SK-N-SH treated with all-trans-retinoic acid at 6 μM for 48 hours (cell line): Measurements from ENCODE around the gene ADAMTS17.

Experiments used
- ATAC-seq: fragments of 200-7000 bp; cut with Tn5 transposase; 3 replicates; pipeline ENCODE4 v1.9.1; 2020; ENCODE audit warnings: mild to moderate bottlenecking, moderate library complexity
- ARNTL ChIP-seq: fragments of 450-650 bp; formaldehyde crosslinking; IDR thresholded peaks from 2 replicates; pipeline ENCODE4 v1.5.0; 2020; ENCODE audit warnings: low read depth, mild to moderate bottlenecking, moderate library complexity, borderline replicate concordance
- BACH2 ChIP-seq: fragments of 250-450 bp; sonication (Bioruptor Pico); IDR thresholded peaks from 2 replicates; pipeline ENCODE4 v1.9.0; 2021; ENCODE audit warnings: mild to moderate bottlenecking, borderline replicate concordance
- CSDC2 ChIP-seq: fragments of 250-450 bp; sonication (Bioruptor Pico); IDR thresholded peaks from 2 replicates; pipeline ENCODE4 v1.5.0; 2020; ENCODE audit warnings: mild to moderate bottlenecking, moderate library complexity
- ESRRG ChIP-seq: fragments of 250-450 bp; sonication (Bioruptor Pico); IDR thresholded peaks from 2 replicates; pipeline ENCODE4 v1.6.1; 2021; ENCODE audit warnings: mild to moderate bottlenecking
- GLIS3 ChIP-seq: fragments of 250-450 bp; sonication (Bioruptor Pico); IDR thresholded peaks from 2 replicates; pipeline ENCODE4 v1.5.0; 2020; ENCODE audit warnings: mild to moderate bottlenecking, moderate library complexity
- ISL1 ChIP-seq: fragments of 250-450 bp; sonication (Bioruptor Pico); IDR thresholded peaks from 2 replicates; pipeline ENCODE4 v2.1.2; 2022; ENCODE audit warnings: mild to moderate bottlenecking, moderate library complexity
- OSR1 ChIP-seq: fragments of 250-450 bp; sonication (Bioruptor Pico); IDR thresholded peaks from 2 replicates; pipeline ENCODE4 v1.8.0; 2022; ENCODE audit warnings: moderate library complexity, mild to moderate bottlenecking, inconsistent platforms
- PPARA ChIP-seq: fragments of 250-450 bp; sonication (Bioruptor Pico); IDR thresholded peaks from 2 replicates; pipeline ENCODE4 v1.5.0; 2020; ENCODE audit warnings: mild to moderate bottlenecking, borderline replicate concordance
- RARB ChIP-seq: fragments of 250-450 bp; sonication (Bioruptor Pico); IDR thresholded peaks from 2 replicates; pipeline ENCODE4 v1.8.0; 2021; ENCODE audit warnings: mild to moderate bottlenecking, moderate library complexity
- SNAI2 ChIP-seq: fragments of 250-450 bp; sonication (Bioruptor Pico); IDR thresholded peaks from 2 replicates; pipeline ENCODE4 v1.5.0; 2020; ENCODE audit warnings: mild to moderate bottlenecking, moderate library complexity
- TCF4 ChIP-seq: fragments of 250-450 bp; sonication (Bioruptor Pico); IDR thresholded peaks from 2 replicates; pipeline ENCODE4 v1.8.0; 2021; ENCODE audit warnings: mild to moderate bottlenecking, moderate library complexity, borderline replicate concordance
- TOX ChIP-seq: fragments of 250-450 bp; sonication (Bioruptor Pico); IDR thresholded peaks from 2 replicates; pipeline ENCODE4 v1.8.0; 2021; ENCODE audit warnings: mild to moderate bottlenecking, moderate library complexity, borderline replicate concordance
- ZC3H10 ChIP-seq: fragments of 250-450 bp; sonication (Bioruptor Pico); IDR thresholded peaks from 2 replicates; pipeline ENCODE4 v1.5.1; 2021; ENCODE audit warnings: mild to moderate bottlenecking, moderate library complexity
- ZFP3 ChIP-seq: fragments of 250-450 bp; sonication (Bioruptor Pico); IDR thresholded peaks from 2 replicates; pipeline ENCODE4 v1.5.0; 2020; ENCODE audit warnings: mild to moderate bottlenecking, moderate library complexity
- ZFP30 ChIP-seq: fragments of 450-650 bp; formaldehyde crosslinking; IDR thresholded peaks from 2 replicates; pipeline ENCODE4 v1.5.0; 2022; ENCODE audit warnings: mild to moderate bottlenecking, moderate library complexity
- ZNF565 ChIP-seq: fragments of 450-650 bp; formaldehyde crosslinking; conservative IDR thresholded peaks from 2 replicates; pipeline ENCODE4 v1.5.0; 2020; ENCODE audit warnings: low read depth, mild to moderate bottlenecking, moderate library complexity
- ZNF70 ChIP-seq: fragments of 450-650 bp; formaldehyde crosslinking; IDR thresholded peaks from 2 replicates; pipeline ENCODE4 v1.5.0; 2020; ENCODE audit warnings: mild to moderate bottlenecking, moderate library complexity
- ZNF8 ChIP-seq: fragments of 450-650 bp; formaldehyde crosslinking; IDR thresholded peaks from 2 replicates; pipeline ENCODE4 v1.5.0; 2020; ENCODE audit warnings: mild to moderate bottlenecking, moderate library complexity
- TF ChIP-seq, protein P1 (sequence below): fragments of 250-450 bp; sonication (Bioruptor Pico); IDR thresholded peaks from 2 replicates; pipeline ENCODE4 v1.8.0; 2020; ENCODE audit warnings: mild to moderate bottlenecking, moderate library complexity, borderline replicate concordance
- TF ChIP-seq, protein P2 (sequence below): fragments of 250-450 bp; sonication (Bioruptor Pico); IDR thresholded peaks from 2 replicates; pipeline ENCODE4 v1.5.1; 2020; ENCODE audit warnings: low read depth, mild to moderate bottlenecking, moderate library complexity
- TF ChIP-seq, protein P3 (sequence below): fragments of 250-450 bp; sonication (Bioruptor Pico); IDR thresholded peaks from 2 replicates; pipeline ENCODE4 v1.8.0; 2021; ENCODE audit warnings: low read depth, mild to moderate bottlenecking, moderate library complexity, borderline replicate concordance

The ADAMTS17 gene

GRCh38 chr15:100247228-100248225 lies 94.2 kb downstream of the ADAMTS17 start:
- TF ChIP-seq BACH2 (CRISPR knock-in tag) (no peak), CSDC2 (CRISPR knock-in tag) (no peak), ISL1 (CRISPR knock-in tag) (no peak), ZNF8 (CRISPR knock-in tag) (no peak), TOX (CRISPR knock-in tag) (no peak), ZNF70 (CRISPR knock-in tag) (no peak), TCF4 (CRISPR knock-in tag) (no peak), ZFP3 (CRISPR knock-in tag) (no peak)
- TF ChIP-seq, protein P1, sequence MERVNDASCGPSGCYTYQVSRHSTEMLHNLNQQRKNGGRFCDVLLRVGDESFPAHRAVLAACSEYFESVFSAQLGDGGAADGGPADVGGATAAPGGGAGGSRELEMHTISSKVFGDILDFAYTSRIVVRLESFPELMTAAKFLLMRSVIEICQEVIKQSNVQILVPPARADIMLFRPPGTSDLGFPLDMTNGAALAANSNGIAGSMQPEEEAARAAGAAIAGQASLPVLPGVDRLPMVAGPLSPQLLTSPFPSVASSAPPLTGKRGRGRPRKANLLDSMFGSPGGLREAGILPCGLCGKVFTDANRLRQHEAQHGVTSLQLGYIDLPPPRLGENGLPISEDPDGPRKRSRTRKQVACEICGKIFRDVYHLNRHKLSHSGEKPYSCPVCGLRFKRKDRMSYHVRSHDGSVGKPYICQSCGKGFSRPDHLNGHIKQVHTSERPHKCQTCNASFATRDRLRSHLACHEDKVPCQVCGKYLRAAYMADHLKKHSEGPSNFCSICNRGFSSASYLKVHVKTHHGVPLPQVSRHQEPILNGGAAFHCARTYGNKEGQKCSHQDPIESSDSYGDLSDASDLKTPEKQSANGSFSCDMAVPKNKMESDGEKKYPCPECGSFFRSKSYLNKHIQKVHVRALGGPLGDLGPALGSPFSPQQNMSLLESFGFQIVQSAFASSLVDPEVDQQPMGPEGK (CRISPR knock-in tag): no peak
- no peak for ATAC-seq

DNA sequence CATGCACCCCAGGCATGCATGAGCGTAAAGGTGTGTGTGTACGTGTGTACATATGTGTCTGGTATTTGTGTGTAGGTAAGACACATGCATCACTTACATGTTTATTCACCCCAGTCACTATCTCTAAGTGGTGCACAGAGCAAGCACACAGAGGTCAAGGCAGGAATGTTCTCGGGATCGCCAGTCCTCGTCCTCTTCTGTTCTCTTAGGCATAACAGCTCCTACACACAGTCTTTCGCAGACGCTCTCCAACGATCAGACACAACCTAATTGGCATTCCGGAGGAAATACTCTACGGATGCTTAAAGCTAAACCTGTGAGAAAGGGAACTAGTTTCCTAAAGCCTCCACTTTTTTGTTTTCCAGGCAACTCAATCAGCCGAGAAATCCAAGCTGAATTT lies 95.9 kb downstream of the ADAMTS17 start:
- ATAC-seq: no peak
- TF ChIP-seq ISL1 (CRISPR knock-in tag): no peak
- TF ChIP-seq ZC3H10: no peak
- TF ChIP-seq, protein P2, sequence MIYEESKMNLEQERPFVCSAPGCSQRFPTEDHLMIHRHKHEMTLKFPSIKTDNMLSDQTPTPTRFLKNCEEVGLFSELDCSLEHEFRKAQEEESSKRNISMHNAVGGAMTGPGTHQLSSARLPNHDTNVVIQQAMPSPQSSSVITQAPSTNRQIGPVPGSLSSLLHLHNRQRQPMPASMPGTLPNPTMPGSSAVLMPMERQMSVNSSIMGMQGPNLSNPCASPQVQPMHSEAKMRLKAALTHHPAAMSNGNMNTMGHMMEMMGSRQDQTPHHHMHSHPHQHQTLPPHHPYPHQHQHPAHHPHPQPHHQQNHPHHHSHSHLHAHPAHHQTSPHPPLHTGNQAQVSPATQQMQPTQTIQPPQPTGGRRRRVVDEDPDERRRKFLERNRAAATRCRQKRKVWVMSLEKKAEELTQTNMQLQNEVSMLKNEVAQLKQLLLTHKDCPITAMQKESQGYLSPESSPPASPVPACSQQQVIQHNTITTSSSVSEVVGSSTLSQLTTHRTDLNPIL (CRISPR knock-in tag): no peak
- TF ChIP-seq RARB (CRISPR knock-in tag): no peak
- TF ChIP-seq, protein P1 (CRISPR knock-in tag): no peak
- no peak for TF ChIP-seq ZFP3 (CRISPR knock-in tag)
- no peak for TF ChIP-seq ZNF565 (CRISPR knock-in tag)
- TF ChIP-seq ARNTL (CRISPR knock-in tag): no peak
- TF ChIP-seq PPARA: no peak
- TF ChIP-seq BACH2 (CRISPR knock-in tag): no peak
- no peak for TF ChIP-seq ZNF70 (CRISPR knock-in tag)
- TF ChIP-seq ESRRG (CRISPR knock-in tag): no peak
- TF ChIP-seq, protein P3, sequence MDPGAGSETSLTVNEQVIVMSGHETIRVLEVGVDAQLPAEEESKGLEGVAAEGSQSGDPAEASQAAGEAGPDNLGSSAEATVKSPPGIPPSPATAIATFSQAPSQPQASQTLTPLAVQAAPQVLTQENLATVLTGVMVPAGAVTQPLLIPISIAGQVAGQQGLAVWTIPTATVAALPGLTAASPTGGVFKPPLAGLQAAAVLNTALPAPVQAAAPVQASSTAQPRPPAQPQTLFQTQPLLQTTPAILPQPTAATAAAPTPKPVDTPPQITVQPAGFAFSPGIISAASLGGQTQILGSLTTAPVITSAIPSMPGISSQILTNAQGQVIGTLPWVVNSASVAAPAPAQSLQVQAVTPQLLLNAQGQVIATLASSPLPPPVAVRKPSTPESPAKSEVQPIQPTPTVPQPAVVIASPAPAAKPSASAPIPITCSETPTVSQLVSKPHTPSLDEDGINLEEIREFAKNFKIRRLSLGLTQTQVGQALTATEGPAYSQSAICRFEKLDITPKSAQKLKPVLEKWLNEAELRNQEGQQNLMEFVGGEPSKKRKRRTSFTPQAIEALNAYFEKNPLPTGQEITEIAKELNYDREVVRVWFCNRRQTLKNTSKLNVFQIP: no peak
- TF ChIP-seq TCF4 (CRISPR knock-in tag): no peak
- no peak for TF ChIP-seq CSDC2 (CRISPR knock-in tag)

- no peak for ATAC-seq
- TF ChIP-seq CSDC2 (CRISPR knock-in tag) (no peak), TOX (CRISPR knock-in tag) (no peak), RARB (CRISPR knock-in tag) (no peak), ZNF8 (CRISPR knock-in tag) (no peak), ZFP3 (CRISPR knock-in tag) (no peak), OSR1 (CRISPR knock-in tag) (no peak), ESRRG (CRISPR knock-in tag) (no peak), GLIS3 (CRISPR knock-in tag) (no peak), SNAI2 (CRISPR knock-in tag) (no peak), ARNTL (CRISPR knock-in tag) (no peak), ISL1 (CRISPR knock-in tag) (no peak), BACH2 (CRISPR knock-in tag) (no peak), ZFP30 (CRISPR knock-in tag) (no peak)
- TF ChIP-seq, protein P3: no peak
- TF ChIP-seq, protein P2 (CRISPR knock-in tag): no peak
Measured at GRCh38 chr15:100245487-100245820, 96.3 kb downstream of the ADAMTS17 start.
